Osteoblast (primary cell): ENCODE measurements around the gene STX16. TPM values are rescaled to one million over a fixed set of nuclear protein-coding genes. Genes with fewer than 3 reads are reported as not detected.
A peak's percentile ranks its signal among the peaks of the same experiment; 100 is the strongest.

Experiments
- DNase-seq: peaks from one replicate; pipeline ENCODE4 v3.0.0; 2011; ENCODE audit warnings: low spot score, mixed read lengths; ENCODE audit not compliant: insufficient read length; ENCODE audit errors: missing footprints
- H2AFZ ChIP-seq: 2 replicates; pipeline ENCODE4 v1.6.0; 2011; ENCODE audit warnings: mild to moderate bottlenecking, low read length
- H3K27ac ChIP-seq: 2 replicates; pipeline ENCODE4 v1.5.1; 2011; ENCODE audit warnings: mild to moderate bottlenecking, low read depth, low read length, moderate library complexity
- H3K27me3 ChIP-seq: 2 replicates; pipeline ENCODE4 v1.6.0; 2012; ENCODE audit warnings: mild to moderate bottlenecking, control low read depth, inconsistent platforms, low read length, moderate library complexity; ENCODE audit not compliant: insufficient read depth
- H3K36me3 ChIP-seq: 2 replicates; pipeline ENCODE4 v1.5.1; 2011; ENCODE audit warnings: mild to moderate bottlenecking, low read length, control low read depth, moderate library complexity; ENCODE audit not compliant: insufficient read depth
- H3K4me1 ChIP-seq: 2 replicates; pipeline ENCODE4 v1.5.1; 2011; ENCODE audit warnings: mild to moderate bottlenecking, low read length, control low read depth, moderate library complexity; ENCODE audit not compliant: insufficient read depth
- H3K4me2 ChIP-seq: 2 replicates; pipeline ENCODE4 v1.6.0; 2011; ENCODE audit warnings: mild to moderate bottlenecking, low read length; ENCODE audit not compliant: insufficient read depth
- H3K4me3 ChIP-seq: fragments of 200-600 bp; sonication (generic); 3 replicates; pipeline ENCODE4 v1.5.1; 2012; ENCODE audit warnings: mild to moderate bottlenecking, low read length, inconsistent platforms; ENCODE audit not compliant: insufficient read depth
- H3K79me2 ChIP-seq: 2 replicates; pipeline ENCODE4 v1.6.0; 2012; ENCODE audit warnings: mild to moderate bottlenecking, low read length, control low read depth, inconsistent platforms; ENCODE audit not compliant: insufficient read depth
- H3K9me3 ChIP-seq: 2 replicates; pipeline ENCODE4 v1.5.1; 2011; ENCODE audit warnings: low read depth, low read length, control low read depth
- H4K20me1 ChIP-seq: 2 replicates; pipeline ENCODE4 v1.6.0; 2012; ENCODE audit warnings: mild to moderate bottlenecking, low read length, control low read depth; ENCODE audit not compliant: insufficient read depth
- total RNA-seq: library from RNA; depleted of rRNA; stranded (reverse); fragments of >200 nt; gene quantifications from 2 replicates; pipeline ENCODE4 v1.2.3, GENCODE V29; 2012
- TF ChIP-seq, protein P1 (sequence below): IDR thresholded peaks from 2 replicates; pipeline ENCODE4 v1.5.1; 2011; ENCODE audit warnings: mild to moderate bottlenecking, low read depth, low read length, moderate library complexity; ENCODE audit errors: extremely low read depth

Gene STX16
- total RNA-seq, 1 donor, result 28.6 TPM

DNA sequence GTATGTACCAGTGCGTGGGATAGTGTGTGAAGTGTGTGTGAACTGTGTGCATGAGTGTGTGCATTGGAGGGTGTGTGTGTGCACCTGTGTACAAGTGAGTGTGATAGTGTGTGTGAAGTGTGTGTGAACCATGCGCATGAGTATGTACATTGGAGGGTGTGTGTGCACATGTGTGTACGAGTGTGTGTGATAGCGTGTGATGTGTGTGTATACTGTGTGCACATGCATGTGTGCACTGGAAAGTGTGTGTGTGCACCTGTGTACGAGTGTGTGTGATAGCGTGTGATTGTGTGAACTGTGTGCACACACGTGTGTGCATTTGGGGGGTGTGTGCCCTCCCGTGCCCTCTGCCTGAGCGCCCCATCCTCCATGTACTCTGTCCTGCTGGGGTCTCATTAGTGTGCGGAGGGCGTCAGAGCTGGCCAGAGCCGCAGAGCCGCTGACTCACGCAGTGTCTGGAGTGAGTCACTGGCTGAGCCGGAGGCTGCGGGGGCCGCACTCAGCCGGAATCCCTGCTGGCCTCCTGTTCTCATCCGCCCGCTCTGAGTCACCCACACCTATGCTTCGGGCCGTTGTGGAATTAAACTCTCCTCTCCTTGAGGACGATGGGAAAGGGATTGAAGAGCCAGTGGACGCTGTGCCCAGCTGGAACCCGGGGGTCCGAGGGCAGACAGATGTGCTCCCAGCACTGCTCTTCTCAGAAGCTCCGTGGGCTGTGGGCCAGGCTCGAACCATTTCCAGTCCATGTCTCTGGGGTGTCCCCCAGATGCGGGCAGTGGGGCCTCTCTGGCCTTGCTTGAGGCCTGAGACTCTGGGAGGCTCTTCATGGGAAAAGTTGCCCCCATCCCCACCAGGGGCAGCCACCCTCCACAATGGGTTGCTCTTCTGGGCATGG is 27.3 kb upstream of the STX16 start:
- Histone ChIP-seq H3K4me1 (peaks cover 34% of the 10 kb centered on the region), H3K36me3 (peaks cover 3% of the 10 kb centered on the region), H3K4me3 (peak overlapping the region; percentile 34), H3K9me3 (no peaks in the 10 kb centered on the region), H3K27ac (peak overlapping the region; percentile 85), H3K4me2 (peak overlapping the region; percentile 65), H3K27me3 (no peaks in the 10 kb centered on the region), H3K79me2 (peaks cover 2% of the 10 kb centered on the region), H4K20me1 (no peaks in the 10 kb centered on the region), H2AFZ (peak overlapping the region; percentile 66)
- TF ChIP-seq, protein P1, sequence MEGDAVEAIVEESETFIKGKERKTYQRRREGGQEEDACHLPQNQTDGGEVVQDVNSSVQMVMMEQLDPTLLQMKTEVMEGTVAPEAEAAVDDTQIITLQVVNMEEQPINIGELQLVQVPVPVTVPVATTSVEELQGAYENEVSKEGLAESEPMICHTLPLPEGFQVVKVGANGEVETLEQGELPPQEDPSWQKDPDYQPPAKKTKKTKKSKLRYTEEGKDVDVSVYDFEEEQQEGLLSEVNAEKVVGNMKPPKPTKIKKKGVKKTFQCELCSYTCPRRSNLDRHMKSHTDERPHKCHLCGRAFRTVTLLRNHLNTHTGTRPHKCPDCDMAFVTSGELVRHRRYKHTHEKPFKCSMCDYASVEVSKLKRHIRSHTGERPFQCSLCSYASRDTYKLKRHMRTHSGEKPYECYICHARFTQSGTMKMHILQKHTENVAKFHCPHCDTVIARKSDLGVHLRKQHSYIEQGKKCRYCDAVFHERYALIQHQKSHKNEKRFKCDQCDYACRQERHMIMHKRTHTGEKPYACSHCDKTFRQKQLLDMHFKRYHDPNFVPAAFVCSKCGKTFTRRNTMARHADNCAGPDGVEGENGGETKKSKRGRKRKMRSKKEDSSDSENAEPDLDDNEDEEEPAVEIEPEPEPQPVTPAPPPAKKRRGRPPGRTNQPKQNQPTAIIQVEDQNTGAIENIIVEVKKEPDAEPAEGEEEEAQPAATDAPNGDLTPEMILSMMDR, result no peak
- peak; percentile 100 for DNase-seq

DNA sequence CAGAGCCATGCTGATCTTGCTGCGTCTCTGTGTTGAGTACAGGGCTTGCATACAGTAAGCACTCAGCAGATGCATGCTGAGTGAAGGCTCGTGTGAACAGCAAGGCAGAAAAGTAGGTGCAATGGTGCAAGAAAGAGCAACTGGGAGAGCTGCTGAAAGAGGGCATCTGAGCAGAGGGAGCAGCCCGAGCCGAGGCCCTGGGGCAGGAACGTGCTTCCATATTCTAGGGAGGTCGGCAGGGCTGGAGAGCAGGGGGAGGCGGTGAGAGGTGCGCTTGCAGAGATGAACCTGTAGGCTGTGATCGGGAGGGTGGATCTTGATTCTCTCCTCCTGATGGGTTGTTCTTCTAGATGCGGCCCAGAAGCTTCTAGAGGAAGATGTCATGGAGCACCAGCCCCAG is 26.4 kb upstream of the STX16 start:
- H3K9me3 ChIP-seq, result no peaks in the 10 kb centered on the region
- TF ChIP-seq, protein P1, result no peak
- no peak overlapping the region for H2AFZ ChIP-seq
- H4K20me1 ChIP-seq, result no peaks in the 10 kb centered on the region
- H3K36me3 ChIP-seq, result peaks cover 3% of the 10 kb centered on the region
- peaks cover 2% of the 10 kb centered on the region for H3K79me2 ChIP-seq
- DNase-seq, result no peak
- peaks cover 37% of the 10 kb centered on the region for H3K4me1 ChIP-seq
- peak overlapping the region; percentile 85 for H3K27ac ChIP-seq
- H3K27me3 ChIP-seq, result no peaks in the 10 kb centered on the region
- H3K4me2 ChIP-seq, result no peak overlapping the region
- no peak overlapping the region for H3K4me3 ChIP-seq

DNA sequence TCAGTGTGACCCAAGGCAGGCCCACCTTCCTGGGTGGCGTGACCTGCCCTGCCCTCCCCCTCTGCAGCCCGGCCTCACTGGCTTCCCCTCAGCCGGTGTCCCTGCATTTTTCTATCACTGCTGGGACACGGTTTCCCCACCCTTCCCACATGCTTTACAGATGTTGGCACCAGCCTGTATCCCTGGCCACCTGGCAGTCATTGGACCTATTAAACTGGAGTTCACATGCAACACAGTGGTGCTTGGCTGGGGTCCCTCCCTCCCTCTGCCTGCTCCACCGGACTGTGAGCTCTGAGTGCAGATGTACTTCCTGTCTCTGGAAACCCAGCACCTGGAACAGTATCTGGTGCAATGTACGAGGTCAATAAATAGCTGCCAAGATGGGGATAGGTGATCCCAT is 25.5 kb upstream of the STX16 start:
- no peak overlapping the region for H3K27ac ChIP-seq
- no peaks in the 10 kb centered on the region for H3K27me3 ChIP-seq
- no peak overlapping the region for H3K4me2 ChIP-seq
- peaks cover 46% of the 10 kb centered on the region for H3K4me1 ChIP-seq
- H3K79me2 ChIP-seq, result peaks cover 2% of the 10 kb centered on the region
- no peak for DNase-seq
- TF ChIP-seq, protein P1, result no peak
- H3K4me3 ChIP-seq, result no peak overlapping the region
- no peak overlapping the region for H2AFZ ChIP-seq
- H4K20me1 ChIP-seq, result no peaks in the 10 kb centered on the region
- peaks cover 5% of the 10 kb centered on the region for H3K36me3 ChIP-seq
- no peaks in the 10 kb centered on the region for H3K9me3 ChIP-seq

DNA sequence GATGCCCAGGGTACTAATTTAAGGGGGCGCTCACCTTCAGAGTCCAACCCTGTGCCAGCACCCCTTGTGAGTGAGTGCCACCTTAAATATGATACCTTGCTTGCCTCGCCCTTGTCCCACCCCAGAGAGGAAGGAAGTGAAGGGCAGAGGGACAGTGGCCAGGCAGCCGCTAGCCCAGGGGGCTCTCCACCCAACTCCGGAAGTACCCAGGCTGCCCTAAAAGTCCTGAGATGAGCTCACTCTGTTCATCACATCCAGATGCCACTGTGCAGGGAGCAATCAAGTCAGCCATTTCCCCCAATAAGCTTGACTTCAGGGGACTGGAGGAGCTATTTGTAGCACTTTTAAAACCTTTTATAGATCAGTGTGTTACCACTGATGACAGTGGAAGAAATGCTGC is 25.0 kb upstream of the STX16 start:
- Histone ChIP-seq H3K27me3 (no peaks in the 10 kb centered on the region), H4K20me1 (no peaks in the 10 kb centered on the region), H2AFZ (no peak overlapping the region), H3K27ac (no peak overlapping the region), H3K36me3 (peaks cover 6% of the 10 kb centered on the region), H3K4me1 (peaks cover 48% of the 10 kb centered on the region), H3K9me3 (no peaks in the 10 kb centered on the region), H3K4me2 (no peak overlapping the region), H3K4me3 (no peak overlapping the region), H3K79me2 (peaks cover 2% of the 10 kb centered on the region)
- DNase-seq, result no peak
- TF ChIP-seq, protein P1, result no peak
